Endothelial cell of umbilical vein (primary cell): ENCODE measurements around the gene RCOR2. TPM values are rescaled to one million over a fixed set of nuclear protein-coding genes. Genes with fewer than 3 reads are reported as not detected.

Experiments used
- BruUV-seq: library from RNA; stranded (reverse); fragments of 400-500 nt; replicated peaks from 2 replicates; lab custom pipeline; 2021; lab: Mats Ljungman, UMichigan
- CTCF ChIA-PET: fragments of 300-600, 350-600 bp; sonication (Branson Sonifier 250); formaldehyde crosslinking; loops from one replicate; lab custom pipeline; 2021; ENCODE audit warnings: antibody characterized with exemption, inconsistent platforms; lab: Charles Lee
- POLR2A ChIA-PET: fragments of 300-600, 350-600 bp; sonication (Branson Sonifier 250); formaldehyde crosslinking; loops from one replicate; lab custom pipeline; 2021; ENCODE audit warnings: antibody characterized with exemption, inconsistent platforms; lab: Charles Lee
- DNase-seq: peaks from one replicate; pipeline ENCODE4 v3.0.0-alpha.2; 2011; ENCODE audit warnings: low read depth, low spot score
- FAIRE-seq: peaks from 2 replicates; lab custom pipeline; 2011; peaks lifted over from hg19 to GRCh38; lab: Jason Lieb, UNC
- H2AFZ ChIP-seq: 2 replicates; pipeline ENCODE4 v1.6.0; 2012; ENCODE audit warnings: low read depth, low read length, control low read depth, inconsistent platforms
- H3K27ac ChIP-seq: 2 replicates; pipeline ENCODE4 v1.5.1; 2011; ENCODE audit warnings: low read depth, mild to moderate bottlenecking, control low read depth, low read length, moderate library complexity; ENCODE audit not compliant: insufficient read depth
- H3K27me3 ChIP-seq, 2 experiments: 2 replicates each; pipeline versions ENCODE4 v1.6.0 to v1.6.1; 2011; ENCODE audit warnings: low read length in 2 of 2, mixed read lengths in 1 of 2; ENCODE audit not compliant: control insufficient read depth in 2 of 2, insufficient read depth in 2 of 2
- H3K36me3 ChIP-seq, 2 experiments: 2 replicates in 1 of 2; 3 replicates in 1 of 2; pipeline ENCODE4 v1.5.1; 2011; ENCODE audit warnings: low read length in 2 of 2, mild to moderate bottlenecking in 1 of 2, moderate library complexity in 1 of 2; ENCODE audit not compliant: control insufficient read depth in 2 of 2, insufficient read depth in 2 of 2; ENCODE audit errors: extremely low read depth in 1 of 2
- H3K4me1 ChIP-seq: 3 replicates; pipeline ENCODE4 v1.5.1; 2011; ENCODE audit warnings: mild to moderate bottlenecking, low read length; ENCODE audit not compliant: control insufficient read depth, insufficient read depth; ENCODE audit errors: extremely low read depth
- H3K4me2 ChIP-seq: 2 replicates; pipeline ENCODE4 v1.6.1; 2011; ENCODE audit warnings: low read length, control low read depth, mixed read lengths; ENCODE audit not compliant: insufficient read depth
- H3K4me3 ChIP-seq, 3 experiments: fragments of 200-600 bp in 1 of 3; sonication (generic), shearing (Covaris generic) in 1 of 3; replicated peaks in 1 of 3; 2 replicates each; pipeline ENCODE4 v1.5.1; 2011 to 2016; ENCODE audit warnings: control low read depth in 3 of 3, low read length in 3 of 3, mild to moderate bottlenecking in 2 of 3, inconsistent platforms in 1 of 3, low read depth in 1 of 3, moderate library complexity in 1 of 3; ENCODE audit not compliant: insufficient read depth in 1 of 3
- H3K79me2 ChIP-seq: 2 replicates; pipeline ENCODE4 v1.6.0; 2012; ENCODE audit warnings: low read length, inconsistent platforms; ENCODE audit not compliant: control insufficient read depth, insufficient read depth
- H3K9ac ChIP-seq: replicated peaks from 2 replicates; pipeline ENCODE3; 2011; ENCODE audit warnings: low read length, control low read depth; ENCODE audit not compliant: insufficient read depth; ENCODE audit errors: extremely low read depth
- H3K9me1 ChIP-seq: replicated peaks from 3 replicates; pipeline ENCODE4 v1.6.0; 2011; ENCODE audit warnings: mild to moderate bottlenecking, low read length; ENCODE audit not compliant: control insufficient read depth, insufficient read depth; ENCODE audit errors: extremely low read depth
- H3K9me3 ChIP-seq: replicated peaks from 2 replicates; pipeline ENCODE4 v1.5.1; 2012; ENCODE audit warnings: low read length, inconsistent platforms; ENCODE audit not compliant: control insufficient read depth, insufficient read depth
- H4K20me1 ChIP-seq: replicated peaks from 2 replicates; pipeline ENCODE3; 2011; ENCODE audit warnings: mild to moderate bottlenecking, low read length; ENCODE audit not compliant: control insufficient read depth, insufficient read depth; ENCODE audit errors: extremely low read depth
- CTCF ChIP-seq, 2 donors: IDR thresholded peaks; 1 replicate in 1 of 2; 2 replicates in 1 of 2; pipeline ENCODE4 v1.5.1; 2011; ENCODE audit warnings: low read length in 2 of 2, mild to moderate bottlenecking in 2 of 2, moderate library complexity in 2 of 2, control low read depth in 1 of 2, inconsistent platforms in 1 of 2, low read depth in 1 of 2; ENCODE audit not compliant: insufficient read depth in 1 of 2; ENCODE audit errors: extremely low read depth in 1 of 2
- EZH2 ChIP-seq: IDR thresholded peaks from 2 replicates; pipeline ENCODE4 v1.6.1; 2012; ENCODE audit warnings: borderline replicate concordance, low read depth, mild to moderate bottlenecking, moderate library complexity, low read length, inconsistent platforms; ENCODE audit not compliant: severe bottlenecking
- GATA2 ChIP-seq: IDR thresholded peaks from 2 replicates; pipeline ENCODE4 v1.7.0; 2011; ENCODE audit warnings: low read depth, mild to moderate bottlenecking, moderate library complexity, mixed read lengths, low read length; ENCODE audit not compliant: insufficient read length, insufficient read depth
- JUN ChIP-seq: IDR thresholded peaks from 2 replicates; pipeline ENCODE4 v1.6.1; 2011; ENCODE audit warnings: borderline replicate concordance, low read depth; ENCODE audit not compliant: insufficient read length, insufficient read depth
- MAX ChIP-seq: IDR thresholded peaks from 2 replicates; pipeline ENCODE4 v1.6.1; 2011; ENCODE audit not compliant: insufficient read depth, insufficient read length
- MYC ChIP-seq: IDR thresholded peaks from one replicate; pipeline ENCODE4 v1.6.1; 2011; ENCODE audit warnings: mild to moderate bottlenecking, low read depth, low read length
- POLR2A ChIP-seq: IDR thresholded peaks from 2 replicates; pipeline ENCODE4 v1.6.1; 2012; ENCODE audit warnings: low read depth, mild to moderate bottlenecking, control low read depth, low read length
- POLR2AphosphoS5 ChIP-seq: IDR thresholded peaks from 2 replicates; pipeline ENCODE4 v1.6.1; 2012; ENCODE audit warnings: low read depth, mild to moderate bottlenecking, control low read depth, low read length, moderate library complexity; ENCODE audit not compliant: insufficient read depth
- dilution Hi-C: fragments of 300-500 bp; cut with MboI; formaldehyde crosslinking; loops from one replicate; pipeline ENCODE4 v1.15.0; 2019; ENCODE audit warnings: low sequenced_read_pairs; ENCODE audit not compliant: extremely low pct_ligation_motif_present
- intact Hi-C: fragments of 100-400 bp; cut with micrococcal nuclease; formaldehyde crosslinking; loops from one replicate; pipeline ENCODE4 v1.10.0; 2022
- polyA plus RNA-seq, 4 experiments: library from polyadenylated mRNA; depleted of rRNA in 3 of 4; stranded (reverse) in 3 of 4; unstranded in 1 of 4; fragments of >200 nt; gene quantifications; 2 replicates each; pipeline versions ENCODE4 v1.2.1 to v1.2.3, GENCODE V29; 2011 to 2012; ENCODE audit warnings: missing spikeins in 1 of 4
- total RNA-seq: library from RNA; stranded (reverse); gene quantifications from 2 replicates; pipeline ENCODE4 v1.2.3, GENCODE V29; 2021

Gene RCOR2
- total and polyA plus RNA-seq, 2 donors (not counting 3 experiments of a cell fraction or from before 2014, with no cell fraction given): 0.13 to 0.63 TPM

- Histone ChIP-seq H3K9me1 (no peaks in the 10 kb centered on the region), H3K36me3 (no peaks in the 10 kb centered on the region), H2AFZ (no peak overlapping the region), H3K79me2 (no peaks in the 10 kb centered on the region), H3K4me1 (no peaks in the 10 kb centered on the region), H3K9me3 (no peaks in the 10 kb centered on the region), H3K4me3 (no peak overlapping the region), H3K9ac (no peak overlapping the region), H3K4me2 (no peak overlapping the region), H3K27me3 (peaks cover 5% of the 10 kb centered on the region in 2 experiments), H3K27ac (no peak overlapping the region), H4K20me1 (no peaks in the 10 kb centered on the region)
- TF ChIP-seq JUN (no peak), EZH2 (no peak), MYC (no peak), POLR2A (no peak), POLR2AphosphoS5 (no peak), MAX (no peak), GATA2 (no peak), CTCF (IDR thresholded peaks at IDR 0.05; ENCODE audit: extremely low read depth in 1 of 2, insufficient read depth in 1 of 2, low read depth in 1 of 2, low read length in 2 of 2) (no peak)
- POLR2A ChIA-PET: no interaction called here
- BruUV-seq: no TSS peak
- intact Hi-C loops: no loop called here
- dilution Hi-C loops: no loop called here
- FAIRE-seq: no peak
- no peak for DNase-seq
- CTCF ChIA-PET: no interaction called here
Observed at GRCh38 chr11:63923319-63923718, 6.4 kb upstream of the RCOR2 start.
